ENCODE measurements around the gene B4GALT6.

- TF ChIP-seq CTCF (IDR thresholded peaks at IDR 0.05) (no peak), POLR2A (IDR thresholded peaks at IDR 0.05) (no peak)
Observed at GRCh38 chr18:31581498-31582197, 102.7 kb downstream of the B4GALT6 start.

Data from uterus (tissue), 2 donors.